IPS DF 6.9 (cell line): ENCODE data around the gene TOMM6.

Source experiments
- DNase-seq: peaks from one replicate; pipeline ENCODE4 v3.0.0-alpha.2; 2013; ENCODE audit warnings: low read depth, low spot score
- H3K27ac ChIP-seq: one replicate; pipeline ENCODE4 v1.5.1; 2013; ENCODE audit warnings: low read length, control low read depth
- H3K27me3 ChIP-seq: 2 replicates; pipeline ENCODE4 v1.6.1; 2013; ENCODE audit warnings: mild to moderate bottlenecking, low read length; ENCODE audit not compliant: control insufficient read depth, insufficient read depth
- H3K36me3 ChIP-seq: 2 replicates; pipeline ENCODE4 v1.6.1; 2013; ENCODE audit warnings: low read length; ENCODE audit not compliant: control insufficient read depth, insufficient read depth
- H3K4me1 ChIP-seq: 2 replicates; pipeline ENCODE4 v1.6.1; 2013; ENCODE audit warnings: low read length; ENCODE audit not compliant: control insufficient read depth, insufficient read depth
- H3K4me3 ChIP-seq: 2 replicates; pipeline ENCODE4 v1.5.1; 2013; ENCODE audit warnings: mild to moderate bottlenecking, low read length
- H3K9me3 ChIP-seq: 2 replicates; pipeline ENCODE4 v1.6.1; 2013; ENCODE audit warnings: low read length, inconsistent platforms; ENCODE audit not compliant: control insufficient read depth, insufficient read depth
- WGBS: extraction: QIAGEN DNeasy Blood & Tissue Kit; methylation state at CpG from one replicate; pipeline ENCODE4 v1.1.7; 2013; ENCODE audit warnings: mixed read lengths, missing lambda C conversion rate; ENCODE audit not compliant: insufficient read length, insufficient coverage; 5-methylcytosine and 5-hydroxymethylcytosine counted together

Gene TOMM6

GRCh38 chr6:41787219-41787917 lies at the start of gene TOMM6:
TSS of gene TOMM6 (plus strand) at chr6:41787694. CDS start at chr6:41787698, 4 bp downstream.
- DNase-seq: peak; percentile 83
- Histone ChIP-seq H3K4me3 (peak within 1 kb of the TSS; percentile 89), H3K36me3 (peaks cover 4% of the 10 kb centered on the region; the same call in 1 of the 2 replicates), H3K27me3 (peaks cover 5% of the 10 kb centered on the region; the same call in 1 of the 2 replicates), H3K4me1 (0 out of 2 replicates have a peak, but pooled peaks cover 3% of the 10 kb centered on the region), H3K9me3 (no peaks in the 10 kb centered on the region), H3K27ac (no peak within 1 kb of the TSS)
- no CpG with 5 or more reads among the region's 55 CpGs for WGBS

- Histone ChIP-seq H3K36me3 (no peaks in the 10 kb centered on the region), H3K4me1 (peaks cover 2% of the 10 kb centered on the region; the same call in 1 of the 2 replicates), H3K27me3 (no peaks in the 10 kb centered on the region), H3K9me3 (no peaks in the 10 kb centered on the region), H3K27ac (no peak overlapping the region), H3K4me3 (no peak overlapping the region)
- no peak for DNase-seq
- WGBS: no CpG with 5 or more reads among the region's 4 CpGs
These were observed 48.5 kb upstream of the TOMM6 start for GRCh38 chr6:41739041-41739440.

DNA sequence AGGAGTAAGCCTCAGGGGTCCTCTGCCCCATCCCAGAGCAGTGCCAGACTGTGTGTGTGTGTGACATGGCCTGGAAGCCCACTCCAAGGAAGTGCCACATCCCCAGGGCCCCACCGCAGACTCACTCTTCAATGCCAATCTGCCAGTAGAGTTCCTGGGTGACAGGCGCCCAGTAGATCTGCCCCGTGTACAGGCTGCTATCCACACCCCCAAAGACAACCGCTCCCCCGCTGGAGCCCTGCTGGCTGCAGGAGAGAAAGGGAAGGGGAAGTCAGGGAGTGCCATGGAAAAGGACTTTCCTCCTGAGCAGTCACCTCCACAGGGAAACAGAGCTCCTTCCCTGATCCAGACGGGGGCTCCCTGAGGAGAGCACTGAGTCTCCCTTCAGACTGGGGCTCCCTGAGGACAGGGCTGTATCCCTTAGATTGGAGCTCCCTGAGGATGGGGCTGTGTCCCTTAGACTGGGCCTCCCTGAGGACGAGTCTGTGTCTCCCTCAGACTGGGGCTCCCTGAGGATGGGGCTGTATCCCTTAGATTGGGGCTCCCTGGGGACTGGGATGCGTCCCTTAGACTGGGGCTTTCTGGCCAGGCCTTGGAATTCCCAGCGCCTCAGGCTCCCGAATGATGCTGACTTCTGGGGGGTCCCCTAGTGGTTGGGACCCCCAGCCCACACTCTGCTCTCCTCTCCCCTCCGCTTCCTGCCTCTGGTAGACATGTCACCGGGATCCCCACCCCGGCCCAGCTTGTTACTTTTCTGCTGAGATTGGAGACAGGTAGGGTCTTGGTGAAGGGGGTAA lies 46.9 kb upstream of the TOMM6 start:
- Histone ChIP-seq H3K27ac (no peak overlapping the region), H3K9me3 (no peaks in the 10 kb centered on the region), H3K36me3 (no peaks in the 10 kb centered on the region), H3K4me1 (peaks cover 2% of the 10 kb centered on the region; the same call in 1 of the 2 replicates), H3K4me3 (no peak overlapping the region), H3K27me3 (no peaks in the 10 kb centered on the region)
- no CpG with 5 or more reads among the region's 13 CpGs for WGBS
- no peak for DNase-seq

DNA sequence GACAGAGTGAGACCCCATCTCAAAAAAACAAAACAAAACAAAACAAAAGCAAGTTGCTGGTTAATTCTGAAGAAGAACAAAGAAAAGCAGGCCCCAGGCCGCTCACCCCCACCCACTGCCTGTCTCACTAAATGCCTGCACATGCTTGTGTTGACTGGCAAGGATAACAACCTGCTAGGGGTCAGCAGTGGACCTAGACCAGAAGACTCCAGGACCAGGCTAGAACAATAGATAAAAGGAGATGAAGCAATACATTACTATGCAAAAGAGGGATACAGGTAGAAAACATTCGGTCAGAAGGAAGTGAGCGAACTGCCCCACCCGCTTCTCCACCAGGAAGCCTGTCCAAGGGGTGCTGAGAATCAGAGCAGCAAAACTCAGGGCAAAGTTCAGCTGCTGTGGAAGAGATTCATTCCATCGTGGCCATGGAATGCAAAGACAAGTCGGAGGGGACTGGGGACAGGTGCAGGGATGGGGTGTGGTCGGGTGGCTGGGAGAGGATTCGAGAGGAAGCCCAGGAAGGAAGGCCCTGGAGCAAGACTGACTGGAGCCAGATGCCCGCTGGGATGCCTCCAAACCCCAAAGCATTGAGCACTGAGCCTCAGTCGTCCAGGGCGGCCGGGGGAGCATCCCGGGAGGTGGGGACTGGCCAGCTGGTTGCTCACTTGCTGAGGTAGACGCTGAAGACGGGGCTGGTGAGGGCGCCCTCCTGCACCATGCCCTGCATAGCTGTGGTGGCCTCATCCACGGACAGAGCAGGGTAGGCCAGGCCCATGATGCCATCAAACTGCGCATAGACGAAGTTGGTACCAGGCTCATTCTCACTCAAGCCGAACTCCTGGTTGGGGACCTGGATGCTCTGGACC lies 45.6 kb upstream of the TOMM6 start:
- H3K4me1 ChIP-seq: no peaks in the 10 kb centered on the region
- H3K27ac ChIP-seq: no peak overlapping the region
- H3K36me3 ChIP-seq: no peaks in the 10 kb centered on the region
- no CpG with 5 or more reads among the region's 20 CpGs for WGBS
- H3K9me3 ChIP-seq: no peaks in the 10 kb centered on the region
- no peak for DNase-seq
- no peaks in the 10 kb centered on the region for H3K27me3 ChIP-seq
- no peak overlapping the region for H3K4me3 ChIP-seq

GRCh38 chr6:41743406-41744235 lies 43.9 kb upstream of the TOMM6 start:
- H3K9me3 ChIP-seq: no peaks in the 10 kb centered on the region
- DNase-seq: no peak
- H3K27me3 ChIP-seq: no peaks in the 10 kb centered on the region
- no CpG with 5 or more reads among the region's 6 CpGs for WGBS
- H3K27ac ChIP-seq: no peak overlapping the region
- H3K4me3 ChIP-seq: no peak overlapping the region
- no peaks in the 10 kb centered on the region for H3K36me3 ChIP-seq
- H3K4me1 ChIP-seq: no peaks in the 10 kb centered on the region

- WGBS: no CpG with 5 or more reads among the region's 7 CpGs
- Histone ChIP-seq H3K36me3 (no peaks in the 10 kb centered on the region), H3K4me3 (no peak overlapping the region), H3K9me3 (no peaks in the 10 kb centered on the region), H3K4me1 (no peaks in the 10 kb centered on the region), H3K27ac (no peak overlapping the region), H3K27me3 (no peaks in the 10 kb centered on the region)
- DNase-seq: no peak
These were observed 43.2 kb upstream of the TOMM6 start for GRCh38 chr6:41744236-41744787.

DNA sequence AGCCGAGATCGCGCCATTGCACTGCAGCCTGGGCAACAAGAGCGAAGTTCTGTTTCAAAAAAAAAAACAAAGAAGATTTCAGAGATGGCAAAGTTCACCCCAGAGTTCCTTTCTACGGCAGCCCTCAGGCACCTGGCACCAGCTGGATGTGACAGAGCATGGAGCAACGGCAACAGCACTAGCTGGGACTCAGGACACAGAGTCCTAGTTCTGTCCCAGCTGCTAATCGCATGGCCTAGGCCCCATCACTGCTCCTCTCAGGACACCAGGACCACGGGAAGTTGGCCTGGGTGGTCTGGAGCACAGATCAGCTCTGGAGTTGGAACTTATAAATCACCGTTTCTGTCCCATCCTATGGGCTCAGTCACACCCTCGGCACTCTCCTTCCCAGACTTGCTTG lies 41.4 kb upstream of the TOMM6 start:
- Histone ChIP-seq H3K27me3 (no peaks in the 10 kb centered on the region), H3K4me1 (no peaks in the 10 kb centered on the region), H3K36me3 (no peaks in the 10 kb centered on the region), H3K27ac (no peak overlapping the region), H3K9me3 (no peaks in the 10 kb centered on the region), H3K4me3 (no peak overlapping the region)
- no CpG with 5 or more reads among the region's 10 CpGs for WGBS
- no peak for DNase-seq

DNA sequence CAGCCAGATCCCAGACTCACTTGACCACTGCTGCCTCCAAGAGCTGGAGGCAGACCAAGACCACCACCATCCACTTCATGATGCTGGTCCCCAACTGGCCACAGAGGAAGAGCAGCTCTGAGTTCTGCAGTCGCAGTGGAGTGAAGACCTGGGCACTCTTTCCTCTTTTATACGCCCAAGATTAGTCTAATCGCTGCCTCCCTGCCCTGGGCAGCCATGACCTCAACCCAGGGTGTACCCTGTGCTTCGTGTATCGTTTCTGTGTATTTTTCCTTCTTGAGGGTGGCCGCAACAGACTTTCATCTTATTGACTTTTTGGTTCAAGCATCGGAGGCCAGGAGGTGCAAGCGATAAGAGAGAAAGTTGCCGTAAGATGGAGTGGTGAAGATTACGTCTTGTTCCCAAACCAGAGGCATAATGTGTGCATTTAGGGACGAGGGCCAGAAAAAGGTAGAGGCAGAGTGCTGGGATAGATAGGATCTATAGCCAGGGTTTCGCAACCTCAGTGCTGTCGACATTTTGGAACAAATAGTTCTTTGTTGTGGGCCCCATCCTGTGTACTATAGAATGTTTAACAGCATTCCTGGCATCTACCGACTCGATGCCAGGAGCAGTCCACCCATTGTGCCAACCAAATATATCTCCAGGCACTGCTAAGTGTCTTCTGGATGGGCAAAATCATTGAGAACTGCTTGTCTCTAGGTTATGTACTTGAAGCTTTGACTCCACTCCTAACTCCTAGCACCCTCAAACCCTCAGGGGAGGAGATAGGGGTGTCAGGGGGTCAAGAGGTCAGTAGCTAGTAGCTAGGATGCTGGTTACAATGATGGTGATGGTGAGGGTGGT lies 40.0 kb upstream of the TOMM6 start, which contains the start of gene PGC:
Gene PGC (minus strand): TSS at position 142 of the 846 bp plus-strand sequence. CDS start 63 bp downstream, at position 79.
- H3K4me1 ChIP-seq: no peaks in the 10 kb centered on the region
- no peaks in the 10 kb centered on the region for H3K27me3 ChIP-seq
- no peak for DNase-seq
- H3K36me3 ChIP-seq: no peaks in the 10 kb centered on the region
- H3K4me3 ChIP-seq: no peak within 1 kb of the TSS
- no peak within 1 kb of the TSS for H3K27ac ChIP-seq
- no CpG with 5 or more reads among the region's 15 CpGs for WGBS
- H3K9me3 ChIP-seq: no peaks in the 10 kb centered on the region

GRCh38 chr6:41748102-41748477 lies 39.4 kb upstream of the TOMM6 start:
- no peak for DNase-seq
- Histone ChIP-seq H3K27me3 (no peaks in the 10 kb centered on the region), H3K4me3 (no peak overlapping the region), H3K4me1 (no peaks in the 10 kb centered on the region), H3K36me3 (no peaks in the 10 kb centered on the region), H3K9me3 (no peaks in the 10 kb centered on the region), H3K27ac (no peak overlapping the region)
- no CpG with 5 or more reads among the region's 6 CpGs for WGBS
